CD4-positive, alpha-beta T cell (primary cell): ENCODE results near the gene PTPRD. TPM values are rescaled to one million over a fixed set of nuclear protein-coding genes. Genes with fewer than 3 reads are reported as not detected.

Source experiments
- ATAC-seq: fragments of 200-7000 bp; cut with Tn5 transposase; one replicate; pipeline ENCODE4 v1.10.0; 2022; ENCODE audit warnings: mild to moderate bottlenecking; ENCODE audit not compliant: poor library complexity
- CTCF ChIA-PET: fragments of 350-600 bp; sonication (Branson Sonifier 250); formaldehyde crosslinking; loops from one replicate; lab custom pipeline; 2021; ENCODE audit warnings: antibody characterized with exemption, inconsistent platforms; lab: Charles Lee
- POLR2A ChIA-PET: fragments of 350-600 bp; sonication (Branson Sonifier 250); formaldehyde crosslinking; loops from one replicate; lab custom pipeline; 2021; ENCODE audit warnings: antibody characterized with exemption, inconsistent platforms; lab: Charles Lee
- DNase-seq, 14 experiments: peaks; one replicate each; pipeline ENCODE4 v3.0.0-alpha.2; 2013 to 2020; ENCODE audit warnings: mixed read lengths in 2 of 14
- H3K27ac ChIP-seq, 2 donors: one replicate each; pipeline versions ENCODE4 v1.5.1 to v1.7.0; 2013; ENCODE audit warnings: low read length in 2 of 2, low read depth in 1 of 2, mild to moderate bottlenecking in 1 of 2
- H3K27me3 ChIP-seq, 2 experiments: 1 replicate in 1 of 2; 2 replicates in 1 of 2; pipeline versions ENCODE4 v1.6.1 to v1.7.0; 2013; ENCODE audit warnings: low read length in 2 of 2, control low read depth in 1 of 2, mild to moderate bottlenecking in 1 of 2, moderate library complexity in 1 of 2; ENCODE audit not compliant: insufficient read depth in 2 of 2, control insufficient read depth in 1 of 2
- H3K36me3 ChIP-seq: one replicate; pipeline ENCODE4 v1.6.1; 2013; ENCODE audit warnings: low read length, control low read depth; ENCODE audit not compliant: insufficient read depth
- H3K4me1 ChIP-seq: one replicate; pipeline ENCODE4 v1.6.1; 2013; ENCODE audit warnings: low read length, control low read depth; ENCODE audit not compliant: insufficient read depth
- H3K4me3 ChIP-seq: one replicate; pipeline ENCODE4 v1.5.1; 2013; ENCODE audit warnings: mild to moderate bottlenecking, low read length, moderate library complexity
- H3K9me3 ChIP-seq, 2 experiments: 1 replicate in 1 of 2; 2 replicates in 1 of 2; pipeline versions ENCODE4 v1.6.1 to v1.7.0; 2013; ENCODE audit warnings: low read length in 2 of 2, mild to moderate bottlenecking in 2 of 2, control low read depth in 1 of 2, moderate library complexity in 1 of 2; ENCODE audit not compliant: control insufficient read depth in 1 of 2, insufficient read depth in 1 of 2
- H3K27ac Mint-ChIP-seq: one replicate; pipeline ENCODE4 v1.8.0; 2020; ENCODE audit warnings: mixed read lengths
- H3K27me3 Mint-ChIP-seq: one replicate; pipeline ENCODE4 v1.8.0; 2021; ENCODE audit warnings: mixed read lengths
- H3K36me3 Mint-ChIP-seq: one replicate; pipeline ENCODE4 v1.8.0; 2021; ENCODE audit warnings: low read depth, mixed read lengths
- H3K4me1 Mint-ChIP-seq: one replicate; pipeline ENCODE4 v1.8.0; 2021; ENCODE audit warnings: low read depth, mixed read lengths
- H3K4me3 Mint-ChIP-seq: one replicate; pipeline ENCODE4 v1.8.0; 2020; ENCODE audit warnings: mild to moderate bottlenecking, mixed read lengths
- H3K9me3 Mint-ChIP-seq: one replicate; pipeline ENCODE4 v1.8.0; 2020; ENCODE audit warnings: mixed read lengths
- intact Hi-C, 2 experiments: fragments of 100-400 bp; cut with DNase I in 1 of 2; cut with micrococcal nuclease in 1 of 2; formaldehyde crosslinking; loops; one replicate each; pipeline versions ENCODE4 v1.15.1 to v1.9.0; 2023 to 2025; cut with DNase I, micrococcal nuclease
- total RNA-seq, 174 experiments: library from RNA in 2 of 174; stranded (reverse) in 2 of 174; gene quantifications; one replicate each; pipeline ENCODE4 v1.2.3 and lab custom pipeline; 2021 to 2026
- TF ChIP-seq, protein P1 (sequence below): fragments of 200-600 bp; IDR thresholded peaks from one replicate; pipeline ENCODE4 v1.8.0; 2022; ENCODE audit warnings: antibody characterized with exemption, mild to moderate bottlenecking

PTPRD gene
- total RNA-seq, 2 experiments from 2014 or later: not detected

DNA sequence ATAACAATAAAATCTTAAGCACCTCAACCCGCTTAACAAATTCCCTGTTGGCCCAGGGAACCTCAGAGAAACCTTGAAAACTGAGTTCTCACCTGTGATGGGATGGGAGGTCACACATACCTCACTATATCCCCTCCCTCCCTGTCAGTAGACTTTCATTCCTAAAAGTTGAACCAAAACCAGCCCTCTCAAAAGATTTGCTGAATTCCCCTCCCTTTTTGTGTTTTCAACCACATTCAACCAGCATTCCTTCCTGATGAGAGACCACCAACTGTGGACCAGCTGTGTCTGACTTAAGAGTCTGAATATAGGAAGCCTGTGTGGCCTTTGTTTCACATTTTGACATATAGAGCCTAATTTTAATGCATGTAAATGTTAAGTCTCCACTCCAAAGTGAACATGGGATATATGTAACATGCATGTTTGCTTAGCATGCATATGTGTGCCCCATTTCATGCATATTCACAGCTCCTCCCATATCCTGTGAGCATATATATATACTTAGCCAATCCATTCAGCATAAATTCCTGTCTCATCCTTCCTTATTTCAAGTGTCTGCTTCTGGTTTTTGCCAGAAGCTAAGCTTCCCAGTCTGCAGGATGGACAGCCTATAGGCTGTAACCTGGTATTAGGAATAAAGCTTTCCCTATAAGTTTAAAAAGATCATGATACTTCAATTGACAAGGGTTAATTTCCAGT, 604.6 kb downstream of the PTPRD start:
- TF ChIP-seq, protein P1, sequence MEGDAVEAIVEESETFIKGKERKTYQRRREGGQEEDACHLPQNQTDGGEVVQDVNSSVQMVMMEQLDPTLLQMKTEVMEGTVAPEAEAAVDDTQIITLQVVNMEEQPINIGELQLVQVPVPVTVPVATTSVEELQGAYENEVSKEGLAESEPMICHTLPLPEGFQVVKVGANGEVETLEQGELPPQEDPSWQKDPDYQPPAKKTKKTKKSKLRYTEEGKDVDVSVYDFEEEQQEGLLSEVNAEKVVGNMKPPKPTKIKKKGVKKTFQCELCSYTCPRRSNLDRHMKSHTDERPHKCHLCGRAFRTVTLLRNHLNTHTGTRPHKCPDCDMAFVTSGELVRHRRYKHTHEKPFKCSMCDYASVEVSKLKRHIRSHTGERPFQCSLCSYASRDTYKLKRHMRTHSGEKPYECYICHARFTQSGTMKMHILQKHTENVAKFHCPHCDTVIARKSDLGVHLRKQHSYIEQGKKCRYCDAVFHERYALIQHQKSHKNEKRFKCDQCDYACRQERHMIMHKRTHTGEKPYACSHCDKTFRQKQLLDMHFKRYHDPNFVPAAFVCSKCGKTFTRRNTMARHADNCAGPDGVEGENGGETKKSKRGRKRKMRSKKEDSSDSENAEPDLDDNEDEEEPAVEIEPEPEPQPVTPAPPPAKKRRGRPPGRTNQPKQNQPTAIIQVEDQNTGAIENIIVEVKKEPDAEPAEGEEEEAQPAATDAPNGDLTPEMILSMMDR: no peak
- Mint-ChIP-seq H3K4me1 (no peaks in the 10 kb centered on the region), H3K27me3 (no peaks in the 10 kb centered on the region), H3K4me3 (no peak overlapping the region), H3K9me3 (no peaks in the 10 kb centered on the region), H3K36me3 (no peaks in the 10 kb centered on the region), H3K27ac (no peak overlapping the region)
- Histone ChIP-seq H3K27me3 (no peaks in the 10 kb centered on the region), H3K4me3 (no peak overlapping the region), H3K27ac (no peak overlapping the region), H3K9me3 (no peaks in the 10 kb centered on the region), H3K36me3 (no peaks in the 10 kb centered on the region), H3K4me1 (no peaks in the 10 kb centered on the region)
- ATAC-seq (no peak), DNase-seq (no peak)
- ChIA-PET POLR2A (interaction anchor here (1.5 kb wide), 1 partner anchor 12 kb away, joined by 4 read pairs; no protein-coding TSS in a partner anchor), CTCF (no interaction called here)
- intact Hi-C loops: no loop called here

DNA sequence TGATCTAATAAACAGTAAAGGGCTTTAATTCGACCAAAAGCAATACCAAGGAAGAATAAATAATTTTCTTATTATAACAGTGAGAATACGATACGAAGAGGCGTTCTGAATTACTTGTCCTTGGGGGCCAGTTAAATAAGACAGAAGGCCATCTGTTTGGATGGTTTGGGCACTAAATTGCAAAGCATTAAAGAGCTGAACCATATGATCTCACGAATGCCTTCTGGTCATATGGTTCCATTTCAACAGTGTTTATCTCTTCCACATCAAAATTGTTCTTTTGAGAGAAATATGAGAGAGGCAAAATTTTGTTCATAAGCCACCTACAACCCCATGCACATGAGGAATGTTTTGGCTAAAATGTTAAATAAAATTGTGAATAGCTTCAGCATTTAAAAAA, 605.4 kb downstream of the PTPRD start:
- Histone ChIP-seq H3K9me3 (no peaks in the 10 kb centered on the region), H3K27ac (no peak overlapping the region), H3K27me3 (no peaks in the 10 kb centered on the region), H3K4me1 (no peaks in the 10 kb centered on the region), H3K36me3 (no peaks in the 10 kb centered on the region), H3K4me3 (no peak overlapping the region)
- no peaks in the 10 kb centered on the region for H3K4me1 Mint-ChIP-seq
- ATAC-seq: no peak
- intact Hi-C loops: no loop called here
- H3K36me3 Mint-ChIP-seq: no peaks in the 10 kb centered on the region
- H3K27ac Mint-ChIP-seq: no peak overlapping the region
- TF ChIP-seq, protein P1: no peak
- no peaks in the 10 kb centered on the region for H3K27me3 Mint-ChIP-seq
- CTCF ChIA-PET: no interaction called here
- DNase-seq: no peak
- POLR2A ChIA-PET: interaction anchor here (1.5 kb wide), 1 partner anchor 11 kb away, joined by 4 read pairs; no protein-coding TSS in a partner anchor
- no peaks in the 10 kb centered on the region for H3K9me3 Mint-ChIP-seq
- H3K4me3 Mint-ChIP-seq: no peak overlapping the region

DNA sequence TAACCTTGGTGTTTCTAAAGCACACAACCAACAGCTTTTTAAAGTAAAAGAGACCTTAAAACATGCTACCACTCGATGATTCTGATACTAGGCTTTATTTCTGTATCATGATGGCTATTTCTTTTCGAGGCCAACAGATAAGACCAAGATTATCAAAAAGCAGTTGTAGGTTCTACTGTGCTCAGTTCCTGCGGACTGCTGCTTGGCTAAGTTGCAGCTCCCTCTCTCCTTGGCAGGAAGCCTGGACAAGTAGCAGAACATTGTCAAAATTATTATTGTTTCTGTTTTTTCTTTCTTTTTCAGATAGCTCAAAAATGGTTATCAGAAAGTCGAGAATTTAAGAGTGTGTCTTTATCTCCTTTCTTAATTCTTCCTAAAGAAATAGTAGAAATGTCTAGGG, 607.6 kb downstream of the PTPRD start:
- no peak overlapping the region for H3K4me3 ChIP-seq

More for the DNA sequence above, 607.6 kb downstream of the PTPRD start:
- H3K4me1 ChIP-seq: no peaks in the 10 kb centered on the region
- H3K4me3 Mint-ChIP-seq: no peak overlapping the region
- H3K9me3 Mint-ChIP-seq: no peaks in the 10 kb centered on the region
- intact Hi-C loops: no loop called here
- H3K36me3 Mint-ChIP-seq: no peaks in the 10 kb centered on the region
- TF ChIP-seq, protein P1: no peak
- H3K27ac Mint-ChIP-seq: no peak overlapping the region
- no peaks in the 10 kb centered on the region for H3K4me1 Mint-ChIP-seq
- POLR2A ChIA-PET: no interaction called here
- no peaks in the 10 kb centered on the region for H3K36me3 ChIP-seq
- no peak overlapping the region for H3K27ac ChIP-seq
- ATAC-seq (no peak), DNase-seq (no peak)
- H3K9me3 ChIP-seq: no peaks in the 10 kb centered on the region
- H3K27me3 ChIP-seq: no peaks in the 10 kb centered on the region
- H3K27me3 Mint-ChIP-seq: no peaks in the 10 kb centered on the region
- CTCF ChIA-PET: no interaction called here
